ENCODE measurements around the gene PSG7.
"Not testable (repeated sequence)": the region's sequence is repeated elsewhere in the genome, so short reads cannot be mapped to it uniquely, and the experiment has no call there.

PSG7 gene

GRCh38 chr19:42937107-42937506, at the start of gene PSG7:
Gene PSG7, minus strand, starts transcription at chr19:42937207. Its CDS starts 131 bp downstream, at chr19:42937076.
- in situ Hi-C loops (cut with HindIII; ENCODE audit: low pct_ligation_motif_present, low sequenced_read_pairs); H3K4me3 ChIP-seq (ENCODE audit: low read depth, low read length); DNase-seq: not testable (repeated sequence)

DNA sequence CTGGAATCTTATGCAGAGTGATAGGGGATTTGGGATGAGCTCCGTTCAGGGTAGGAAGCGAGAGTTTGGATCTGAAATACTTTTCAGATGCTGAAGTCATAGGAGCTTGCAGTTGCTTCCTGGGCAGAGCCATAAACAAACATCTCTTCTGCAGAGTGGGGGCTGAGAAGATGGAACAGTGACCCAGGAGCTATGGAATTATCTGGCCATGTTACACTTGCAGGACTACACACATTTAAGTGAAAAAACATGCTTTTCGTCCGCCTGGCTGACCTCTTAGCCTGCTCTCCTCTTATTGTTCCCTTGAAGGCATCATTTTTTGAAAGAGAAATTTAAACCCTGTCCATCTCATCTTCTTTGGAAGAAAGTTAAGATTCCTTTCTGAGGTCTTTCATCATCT, 48.6 kb upstream of the PSG7 start:
- in situ Hi-C loops (cut with HindIII; ENCODE audit: low pct_ligation_motif_present, low sequenced_read_pairs), result no loop called here
- Histone ChIP-seq H3K27me3 (replicated peaks) (no peaks in the 10 kb centered on the region), H3K36me3 (replicated peaks) (no peaks in the 10 kb centered on the region), H3K27ac (no peak overlapping the region), H3K4me3 (ENCODE audit: low read depth, low read length) (no peak overlapping the region)
- TF ChIP-seq, protein P1, sequence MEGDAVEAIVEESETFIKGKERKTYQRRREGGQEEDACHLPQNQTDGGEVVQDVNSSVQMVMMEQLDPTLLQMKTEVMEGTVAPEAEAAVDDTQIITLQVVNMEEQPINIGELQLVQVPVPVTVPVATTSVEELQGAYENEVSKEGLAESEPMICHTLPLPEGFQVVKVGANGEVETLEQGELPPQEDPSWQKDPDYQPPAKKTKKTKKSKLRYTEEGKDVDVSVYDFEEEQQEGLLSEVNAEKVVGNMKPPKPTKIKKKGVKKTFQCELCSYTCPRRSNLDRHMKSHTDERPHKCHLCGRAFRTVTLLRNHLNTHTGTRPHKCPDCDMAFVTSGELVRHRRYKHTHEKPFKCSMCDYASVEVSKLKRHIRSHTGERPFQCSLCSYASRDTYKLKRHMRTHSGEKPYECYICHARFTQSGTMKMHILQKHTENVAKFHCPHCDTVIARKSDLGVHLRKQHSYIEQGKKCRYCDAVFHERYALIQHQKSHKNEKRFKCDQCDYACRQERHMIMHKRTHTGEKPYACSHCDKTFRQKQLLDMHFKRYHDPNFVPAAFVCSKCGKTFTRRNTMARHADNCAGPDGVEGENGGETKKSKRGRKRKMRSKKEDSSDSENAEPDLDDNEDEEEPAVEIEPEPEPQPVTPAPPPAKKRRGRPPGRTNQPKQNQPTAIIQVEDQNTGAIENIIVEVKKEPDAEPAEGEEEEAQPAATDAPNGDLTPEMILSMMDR (IDR thresholded peaks at IDR 0.05; ENCODE audit: low read depth, low read length, missing control alignments), result no peak
- DNase-seq, result no peak

More at GRCh38 chr19:42937107-42937506, at the start of gene PSG7:
- not testable (repeated sequence) for H3K36me3 ChIP-seq (replicated peaks); H3K27ac ChIP-seq; H3K27me3 ChIP-seq (replicated peaks)

DNA sequence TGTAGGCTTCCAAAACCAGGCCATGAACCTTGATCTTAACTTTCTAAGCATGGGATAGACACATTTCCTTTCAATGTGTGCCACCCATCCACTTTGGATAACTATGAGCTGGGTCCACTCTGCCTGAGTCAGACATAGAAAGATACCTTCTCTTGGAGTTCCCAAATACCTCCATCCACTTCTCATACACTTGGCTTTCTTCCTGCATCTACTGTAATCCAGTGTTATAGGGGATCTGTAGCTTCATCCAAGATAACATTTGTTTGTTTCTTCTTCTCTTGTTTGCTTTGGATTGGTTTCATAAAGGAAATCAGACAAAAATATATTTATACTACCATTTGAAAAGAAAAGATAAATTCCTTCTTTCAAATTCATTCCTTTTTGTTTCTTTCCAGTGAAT, 45.1 kb upstream of the PSG7 start:
- in situ Hi-C loops (cut with HindIII; ENCODE audit: low pct_ligation_motif_present, low sequenced_read_pairs); H3K4me3 ChIP-seq (ENCODE audit: low read depth, low read length); DNase-seq; H3K27ac ChIP-seq; H3K27me3 ChIP-seq (replicated peaks); H3K36me3 ChIP-seq (replicated peaks): not testable (repeated sequence)

- in situ Hi-C loops (cut with HindIII; ENCODE audit: low pct_ligation_motif_present, low sequenced_read_pairs); H3K36me3 ChIP-seq (replicated peaks): not testable (repeated sequence)
Observed at GRCh38 chr19:42971451-42971850, 34.4 kb upstream of the PSG7 start.

DNA sequence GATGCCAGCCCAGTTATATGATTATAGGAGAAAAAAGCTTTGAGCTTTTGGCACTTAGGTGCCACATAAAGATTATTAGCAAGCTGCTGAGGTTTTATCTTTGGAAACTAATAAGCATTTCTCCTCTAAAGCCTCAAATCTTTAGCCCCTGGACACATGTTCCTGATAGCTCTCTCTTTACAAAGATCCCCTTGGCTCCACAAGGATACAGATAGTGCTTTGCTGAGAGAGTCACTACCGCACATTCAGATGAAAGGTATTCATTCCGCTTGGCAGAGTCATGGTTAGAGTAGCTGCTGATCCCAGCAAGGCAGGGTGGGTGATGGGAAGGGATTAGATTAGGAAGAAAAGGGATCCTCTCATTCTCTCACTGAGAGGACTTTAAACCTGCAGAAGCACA, 28.2 kb upstream of the PSG7 start:
- no peak overlapping the region for H3K4me3 ChIP-seq (ENCODE audit: low read depth, low read length)
- H3K36me3 ChIP-seq (replicated peaks), result no peaks in the 10 kb centered on the region
- in situ Hi-C loops (cut with HindIII; ENCODE audit: low pct_ligation_motif_present, low sequenced_read_pairs), result no loop called here
- H3K27me3 ChIP-seq (replicated peaks), result no peaks in the 10 kb centered on the region
- TF ChIP-seq, protein P1 (IDR thresholded peaks at IDR 0.05; ENCODE audit: low read depth, low read length, missing control alignments), result no peak
- peak; percentile 22 for DNase-seq
- no peak overlapping the region for H3K27ac ChIP-seq

More at GRCh38 chr19:42971451-42971850, 34.4 kb upstream of the PSG7 start:
- DNase-seq; H3K27me3 ChIP-seq (replicated peaks); H3K4me3 ChIP-seq (ENCODE audit: low read depth, low read length); H3K27ac ChIP-seq: not testable (repeated sequence)

DNA sequence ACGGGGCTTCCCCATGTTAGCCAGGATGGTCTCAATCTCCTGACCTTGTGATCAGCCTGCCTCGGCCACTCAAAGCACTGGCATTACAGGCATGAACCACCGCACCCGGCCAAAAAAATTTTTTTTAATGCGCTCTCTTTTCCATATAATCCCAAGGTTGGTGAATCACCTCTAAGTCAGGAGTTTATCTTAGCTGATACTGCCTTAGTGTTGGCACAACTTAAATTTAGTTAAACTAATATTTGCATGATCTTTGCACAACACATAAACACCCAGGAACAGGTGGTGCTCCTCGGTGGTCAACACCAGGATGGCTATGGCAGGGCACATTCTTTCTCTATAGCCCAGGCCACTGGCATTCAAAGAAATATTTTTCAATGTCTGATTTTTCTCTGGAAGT, 24.1 kb upstream of the PSG7 start:
- Histone ChIP-seq H3K27ac (no peak overlapping the region), H3K36me3 (replicated peaks) (no peaks in the 10 kb centered on the region), H3K27me3 (replicated peaks) (no peaks in the 10 kb centered on the region), H3K4me3 (ENCODE audit: low read depth, low read length) (no peak overlapping the region)
- TF ChIP-seq, protein P1 (IDR thresholded peaks at IDR 0.05; ENCODE audit: low read depth, low read length, missing control alignments), result no peak
- in situ Hi-C loops (cut with HindIII; ENCODE audit: low pct_ligation_motif_present, low sequenced_read_pairs), result no loop called here
- DNase-seq, result no peak

DNA sequence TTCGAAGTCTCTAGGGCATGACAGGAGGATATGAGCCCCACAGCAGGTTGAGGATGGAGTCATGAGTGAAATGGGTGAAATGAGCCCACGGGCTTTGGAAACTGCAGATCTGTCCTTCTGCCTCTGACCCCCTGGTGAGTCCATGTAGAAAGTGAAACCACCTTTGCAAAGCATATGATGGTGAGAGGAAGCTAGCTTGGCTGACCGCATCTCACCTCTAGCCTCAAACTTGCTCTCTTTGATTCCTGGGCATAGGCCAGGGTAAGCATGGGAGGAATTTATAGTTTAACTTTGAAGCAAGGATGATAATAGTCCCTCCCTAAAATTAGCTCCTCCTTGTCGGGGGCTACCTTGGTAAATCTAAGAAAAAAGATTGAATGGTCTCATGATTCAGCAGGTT, 15.1 kb upstream of the PSG7 start:
- H3K4me3 ChIP-seq (ENCODE audit: low read depth, low read length); H3K36me3 ChIP-seq (replicated peaks); H3K27me3 ChIP-seq (replicated peaks); DNase-seq; in situ Hi-C loops (cut with HindIII; ENCODE audit: low pct_ligation_motif_present, low sequenced_read_pairs); H3K27ac ChIP-seq: not testable (repeated sequence)

- in situ Hi-C loops (cut with HindIII; ENCODE audit: low pct_ligation_motif_present, low sequenced_read_pairs), result not testable (repeated sequence)
Observed at GRCh38 chr19:42951476-42951875, 14.5 kb upstream of the PSG7 start.

More at GRCh38 chr19:42951476-42951875, 14.5 kb upstream of the PSG7 start:
- DNase-seq; H3K36me3 ChIP-seq (replicated peaks); H3K27me3 ChIP-seq (replicated peaks); H3K4me3 ChIP-seq (ENCODE audit: low read depth, low read length); H3K27ac ChIP-seq: not testable (repeated sequence)
